ENCODE measurements around the gene ARHGAP24. TPM values are rescaled to one million over a fixed set of nuclear protein-coding genes. Genes with fewer than 3 reads are reported as not detected.

Gene ARHGAP24
- total and polyA plus RNA-seq, 2 donors (not counting 1 experiment from before 2014, with no cell fraction given): 48.4 to 141 TPM

DNA sequence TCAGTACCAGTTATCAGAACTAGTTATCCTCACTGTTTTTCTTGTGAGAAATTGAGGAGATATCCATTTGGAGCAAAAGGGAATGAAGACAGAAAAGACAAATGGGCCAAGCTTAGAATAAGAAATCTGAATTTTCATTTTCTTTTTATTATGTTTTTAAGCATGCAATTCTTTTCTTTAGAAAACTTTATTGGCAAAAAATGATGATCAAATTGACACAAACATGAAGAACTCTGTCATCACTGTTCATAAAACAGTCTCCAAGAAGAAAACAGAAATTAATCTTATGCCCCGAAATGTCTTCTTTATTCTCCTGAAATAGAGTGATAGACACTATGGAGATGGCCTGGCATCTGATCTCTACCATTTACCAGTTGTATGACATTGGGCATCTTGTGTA lies 139.0 kb downstream of the ARHGAP24 start:
- TF ChIP-seq, protein P1, sequence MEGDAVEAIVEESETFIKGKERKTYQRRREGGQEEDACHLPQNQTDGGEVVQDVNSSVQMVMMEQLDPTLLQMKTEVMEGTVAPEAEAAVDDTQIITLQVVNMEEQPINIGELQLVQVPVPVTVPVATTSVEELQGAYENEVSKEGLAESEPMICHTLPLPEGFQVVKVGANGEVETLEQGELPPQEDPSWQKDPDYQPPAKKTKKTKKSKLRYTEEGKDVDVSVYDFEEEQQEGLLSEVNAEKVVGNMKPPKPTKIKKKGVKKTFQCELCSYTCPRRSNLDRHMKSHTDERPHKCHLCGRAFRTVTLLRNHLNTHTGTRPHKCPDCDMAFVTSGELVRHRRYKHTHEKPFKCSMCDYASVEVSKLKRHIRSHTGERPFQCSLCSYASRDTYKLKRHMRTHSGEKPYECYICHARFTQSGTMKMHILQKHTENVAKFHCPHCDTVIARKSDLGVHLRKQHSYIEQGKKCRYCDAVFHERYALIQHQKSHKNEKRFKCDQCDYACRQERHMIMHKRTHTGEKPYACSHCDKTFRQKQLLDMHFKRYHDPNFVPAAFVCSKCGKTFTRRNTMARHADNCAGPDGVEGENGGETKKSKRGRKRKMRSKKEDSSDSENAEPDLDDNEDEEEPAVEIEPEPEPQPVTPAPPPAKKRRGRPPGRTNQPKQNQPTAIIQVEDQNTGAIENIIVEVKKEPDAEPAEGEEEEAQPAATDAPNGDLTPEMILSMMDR (IDR thresholded peaks at IDR 0.05): no peak
- no peak for TF ChIP-seq EZH2 (IDR thresholded peaks at IDR 0.05; ENCODE audit: borderline replicate concordance, insufficient read depth, low read depth, low read length, poor library complexity, severe bottlenecking)
- Histone ChIP-seq H3K27me3 (replicated peaks in 1 of 4; ENCODE audit: control extremely low read depth in 1 of 4, control insufficient read depth in 3 of 4, insufficient read depth in 4 of 4, low read length in 3 of 4) (no peaks in the 10 kb centered on the region), H3K27ac (ENCODE audit: low read length in 2 of 2) (no peak overlapping the region), H3K4me2 (replicated peaks; ENCODE audit: low read depth, low read length, poor library complexity, severe bottlenecking) (no peak overlapping the region), H3K36me3 (replicated peaks in 1 of 2; ENCODE audit: control extremely low read depth in 1 of 2, control insufficient read depth in 1 of 2, extremely low read depth in 1 of 2, insufficient read depth in 2 of 2, low read length in 1 of 2) (peaks cover 0 to 10% of the 10 kb centered on the region in 2 experiments), H2AFZ (ENCODE audit: insufficient read depth, low read depth, low read length, poor library complexity, severe bottlenecking) (no peak overlapping the region), H4K20me1 (ENCODE audit: control insufficient read depth, insufficient read depth, low read length, poor library complexity, severe bottlenecking) (no peaks in the 10 kb centered on the region), H3K79me2 (ENCODE audit: control insufficient read depth, insufficient read depth, low read length) (peaks cover 15% of the 10 kb centered on the region), H3K9me3 (ENCODE audit: control extremely low read depth in 1 of 3, control insufficient read depth in 2 of 3, insufficient read depth in 1 of 3, low read length in 2 of 3) (peaks cover 0 to 18% (median 4%) of the 10 kb centered on the region in 3 donors), H3K4me1 (ENCODE audit: control insufficient read depth in 2 of 2, insufficient read depth in 2 of 2, low read length in 2 of 2) (peaks cover 12 to 21% of the 10 kb centered on the region in 2 donors), H3K9ac (ENCODE audit: low read length) (no peak overlapping the region), H3K4me3 (ENCODE audit: control extremely low read depth in 1 of 5, extremely low read depth in 1 of 5, insufficient read depth in 1 of 5, low read depth in 2 of 5, low read length in 4 of 5) (no peak overlapping the region)
- no peak for ATAC-seq (ENCODE audit: low read depth)
- intact Hi-C loops (cut with micrococcal nuclease): no loop called here
- no peaks in the 10 kb centered on the region for H3K9me3 Mint-ChIP-seq (ENCODE audit: insufficient read depth)
- H3K4me3 Mint-ChIP-seq: no peak overlapping the region
- peaks cover 22% of the 10 kb centered on the region for H3K4me1 Mint-ChIP-seq
- no peak overlapping the region for H3K27ac Mint-ChIP-seq
- ChIA-PET CTCF (no interaction called here), POLR2A (no interaction called here)
- WGBS (ENCODE audit: insufficient coverage): no CpG with 5 or more reads among the region's 1 CpG
- DNase-seq: no peak
- no peaks in the 10 kb centered on the region for H3K27me3 Mint-ChIP-seq

DNA sequence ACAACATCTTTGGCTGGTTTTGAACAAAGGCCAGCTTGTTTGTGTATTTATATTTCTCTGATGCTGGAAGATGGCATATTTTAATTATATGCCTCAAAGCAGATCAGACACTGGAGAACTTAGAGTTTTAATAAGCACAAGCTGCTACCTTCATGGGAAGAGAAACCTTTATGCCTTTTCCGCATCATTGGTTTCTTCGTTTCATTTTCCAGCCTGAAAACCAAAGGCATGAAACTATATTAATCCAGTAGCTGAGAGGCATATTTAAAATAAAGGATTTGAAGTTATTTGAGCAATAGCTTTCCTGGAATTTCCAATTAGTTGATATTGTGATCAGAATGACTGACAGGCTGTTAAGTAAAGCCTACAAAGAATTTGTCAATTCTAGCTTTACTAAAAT lies 141.0 kb downstream of the ARHGAP24 start:
- H3K27ac ChIP-seq (ENCODE audit: low read length in 2 of 2): peak overlapping the region; percentile 40 to 57
- no peak overlapping the region for H3K4me3 Mint-ChIP-seq
- no CpG with 5 or more reads among the region's 2 CpGs for WGBS (ENCODE audit: insufficient coverage)

More for the DNA sequence above, 141.0 kb downstream of the ARHGAP24 start:
- H2AFZ ChIP-seq (ENCODE audit: insufficient read depth, low read depth, low read length, poor library complexity, severe bottlenecking): no peak overlapping the region
- peak overlapping the region; percentile 24 for H3K4me2 ChIP-seq (replicated peaks; ENCODE audit: low read depth, low read length, poor library complexity, severe bottlenecking)
- no peak for ATAC-seq (ENCODE audit: low read depth)
- H3K9ac ChIP-seq (ENCODE audit: low read length): no peak overlapping the region
- H3K36me3 ChIP-seq (replicated peaks in 1 of 2; ENCODE audit: control extremely low read depth in 1 of 2, control insufficient read depth in 1 of 2, extremely low read depth in 1 of 2, insufficient read depth in 2 of 2, low read length in 1 of 2): peaks cover 0 to 10% of the 10 kb centered on the region in 2 experiments
- ChIA-PET CTCF (interaction anchor here (1.0 to 1.2 kb wide), 2 partner anchors 13 to 16 kb away, joined by 3 read pairs; no protein-coding TSS in a partner anchor), POLR2A (no interaction called here)
- Mint-ChIP-seq H3K27ac (no peak overlapping the region), H3K9me3 (ENCODE audit: insufficient read depth) (no peaks in the 10 kb centered on the region), H3K4me1 (peaks cover 14% of the 10 kb centered on the region), H3K27me3 (no peaks in the 10 kb centered on the region)
- H3K27me3 ChIP-seq (replicated peaks in 1 of 4; ENCODE audit: control extremely low read depth in 1 of 4, control insufficient read depth in 3 of 4, insufficient read depth in 4 of 4, low read length in 3 of 4): no peaks in the 10 kb centered on the region
- peaks cover under 1 to 13% (median 9%) of the 10 kb centered on the region in 3 donors for H3K9me3 ChIP-seq (ENCODE audit: control extremely low read depth in 1 of 3, control insufficient read depth in 2 of 3, insufficient read depth in 1 of 3, low read length in 2 of 3)
- H3K4me1 ChIP-seq (ENCODE audit: control insufficient read depth in 2 of 2, insufficient read depth in 2 of 2, low read length in 2 of 2): peaks cover 6 to 11% of the 10 kb centered on the region in 2 donors
- peaks cover 26% of the 10 kb centered on the region for H3K79me2 ChIP-seq (ENCODE audit: control insufficient read depth, insufficient read depth, low read length)
- TF ChIP-seq EZH2 (IDR thresholded peaks at IDR 0.05; ENCODE audit: borderline replicate concordance, insufficient read depth, low read depth, low read length, poor library complexity, severe bottlenecking): no peak
- TF ChIP-seq, protein P1 (IDR thresholded peaks at IDR 0.05): no peak
- intact Hi-C loops (cut with micrococcal nuclease): loop anchor here (5.0 kb wide), 1 partner anchor 41 kb away; no protein-coding TSS in a partner anchor
- peak; percentile 54 for DNase-seq
- H4K20me1 ChIP-seq (ENCODE audit: control insufficient read depth, insufficient read depth, low read length, poor library complexity, severe bottlenecking): no peaks in the 10 kb centered on the region
- H3K4me3 ChIP-seq (ENCODE audit: control extremely low read depth in 1 of 5, extremely low read depth in 1 of 5, insufficient read depth in 1 of 5, low read depth in 2 of 5, low read length in 4 of 5): no peak overlapping the region
